ENCODE results near the gene CIROP.

CIROP gene

DNA sequence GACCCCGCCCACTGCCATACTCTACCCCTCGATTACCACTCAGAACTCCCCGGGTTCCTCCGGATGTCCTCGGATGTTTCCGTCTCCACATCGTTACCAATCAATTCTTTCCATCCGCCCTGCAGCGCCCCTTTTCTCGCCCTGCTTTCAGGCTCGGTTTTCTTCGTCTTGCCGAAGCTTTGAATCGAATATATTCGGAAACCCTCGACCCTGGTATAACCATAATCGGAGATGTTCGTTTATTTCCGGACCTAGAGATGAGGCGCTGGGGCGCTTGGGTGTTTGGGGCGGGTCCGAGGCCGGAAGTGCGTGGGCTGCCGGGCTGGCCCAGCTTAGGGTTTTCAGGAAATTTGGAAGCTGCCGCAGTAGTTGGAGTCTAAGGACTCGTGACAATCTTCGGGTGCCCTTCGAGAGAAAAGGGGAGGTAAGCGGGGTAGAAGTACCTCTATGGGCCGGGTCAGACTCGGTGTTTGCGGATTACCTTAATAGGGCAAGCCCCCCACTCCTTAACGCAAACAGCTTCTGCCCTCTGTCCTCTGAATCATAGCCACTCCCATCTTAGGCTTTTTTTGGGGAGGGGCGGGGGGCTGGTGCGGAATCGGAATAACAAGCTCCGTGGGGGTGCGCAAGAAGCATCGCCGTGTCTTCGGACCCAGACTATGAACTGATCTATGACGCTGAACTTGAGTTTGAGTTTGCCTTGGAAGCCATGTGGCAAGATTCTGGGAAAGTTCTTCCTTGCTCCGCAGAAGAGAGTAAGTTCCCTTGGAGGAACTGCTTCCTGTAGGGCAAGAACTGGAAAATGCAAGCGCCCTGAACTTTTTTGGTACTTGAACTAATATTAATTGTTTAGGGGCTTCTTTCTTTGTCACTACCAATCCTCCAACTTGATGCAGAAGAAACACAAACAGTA is 9.3 kb downstream of the CIROP start, which contains the start of gene C14orf119:
TSS of gene C14orf119 (plus strand) at position 310 of the 913 bp plus-strand sequence. CDS start 2,154 bp downstream, outside the sequence.
- Histone ChIP-seq H3K9me3 (ENCODE audit: control insufficient read depth, insufficient read depth, low read length) (no peaks in the 10 kb centered on the region), H3K4me1 (ENCODE audit: control insufficient read depth, low read length) (peaks cover 24% of the 10 kb centered on the region), H3K36me3 (ENCODE audit: control insufficient read depth, low read length) (peaks cover 57% of the 10 kb centered on the region), H3K27me3 (ENCODE audit: control insufficient read depth, low read length) (no peaks in the 10 kb centered on the region), H3K79me2 (ENCODE audit: control insufficient read depth, low read length) (peaks cover 69% of the 10 kb centered on the region), H4K20me1 (ENCODE audit: control insufficient read depth, insufficient read depth, low read depth, low read length) (peaks cover 14% of the 10 kb centered on the region), H3K4me3 (ENCODE audit: low read length) (peak within 1 kb of the TSS; percentile 85), H3F3A (ENCODE audit: control insufficient read depth, insufficient read depth) (no peaks in the 10 kb centered on the region), H3K4me2 (ENCODE audit: low read length) (peak within 1 kb of the TSS; percentile 75), H3K9me2 (replicated peaks; ENCODE audit: control insufficient read depth, low read length) (no peaks in the 10 kb centered on the region), H3K27ac (ENCODE audit: low read depth, low read length) (peak within 1 kb of the TSS; percentile 80)
- no peak for TF ChIP-seq EZH2phosphoT487 (IDR thresholded peaks at IDR 0.05; ENCODE audit: borderline replicate concordance, low read length)
- TF ChIP-seq, protein P1, sequence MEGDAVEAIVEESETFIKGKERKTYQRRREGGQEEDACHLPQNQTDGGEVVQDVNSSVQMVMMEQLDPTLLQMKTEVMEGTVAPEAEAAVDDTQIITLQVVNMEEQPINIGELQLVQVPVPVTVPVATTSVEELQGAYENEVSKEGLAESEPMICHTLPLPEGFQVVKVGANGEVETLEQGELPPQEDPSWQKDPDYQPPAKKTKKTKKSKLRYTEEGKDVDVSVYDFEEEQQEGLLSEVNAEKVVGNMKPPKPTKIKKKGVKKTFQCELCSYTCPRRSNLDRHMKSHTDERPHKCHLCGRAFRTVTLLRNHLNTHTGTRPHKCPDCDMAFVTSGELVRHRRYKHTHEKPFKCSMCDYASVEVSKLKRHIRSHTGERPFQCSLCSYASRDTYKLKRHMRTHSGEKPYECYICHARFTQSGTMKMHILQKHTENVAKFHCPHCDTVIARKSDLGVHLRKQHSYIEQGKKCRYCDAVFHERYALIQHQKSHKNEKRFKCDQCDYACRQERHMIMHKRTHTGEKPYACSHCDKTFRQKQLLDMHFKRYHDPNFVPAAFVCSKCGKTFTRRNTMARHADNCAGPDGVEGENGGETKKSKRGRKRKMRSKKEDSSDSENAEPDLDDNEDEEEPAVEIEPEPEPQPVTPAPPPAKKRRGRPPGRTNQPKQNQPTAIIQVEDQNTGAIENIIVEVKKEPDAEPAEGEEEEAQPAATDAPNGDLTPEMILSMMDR (IDR thresholded peaks at IDR 0.05; ENCODE audit: low read depth, low read length, poor library complexity, severe bottlenecking), result no peak

DNA sequence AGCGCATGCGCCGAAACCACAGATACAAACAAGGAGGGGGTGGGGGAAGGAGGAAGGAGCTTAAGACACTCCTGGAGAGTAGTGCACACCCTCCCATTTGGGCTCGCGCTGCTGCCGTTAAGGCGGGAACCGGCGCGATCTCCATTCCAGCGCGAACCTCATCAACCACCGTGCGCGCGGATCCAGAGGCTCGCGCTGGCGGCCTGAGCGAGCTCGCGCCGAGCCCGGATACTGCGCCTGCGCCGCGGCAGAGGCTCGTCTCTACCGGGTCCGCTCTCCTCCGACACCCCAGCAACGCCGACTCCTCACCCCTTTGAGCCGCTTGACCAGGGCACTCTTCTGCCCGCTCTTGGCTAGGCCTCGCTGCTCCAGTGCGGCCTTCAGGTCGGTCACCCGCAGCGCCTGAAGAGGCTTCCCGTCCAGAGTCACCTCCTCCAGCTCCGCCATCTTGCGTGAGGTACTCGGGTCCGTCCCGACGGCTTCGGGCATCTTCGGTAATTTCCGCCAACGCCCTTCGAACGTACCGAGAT is 10.1 kb downstream of the CIROP start, which contains the start of gene ACIN1:
TSS of gene ACIN1 (minus strand) at position 471 of the 530 bp plus-strand sequence. CDS start at position 447, 24 bp downstream.
- no peaks in the 10 kb centered on the region for H3K9me3 ChIP-seq (ENCODE audit: control insufficient read depth, insufficient read depth, low read length)

GRCh38 chr14:23093991-23094665 is 10.7 kb downstream of the CIROP start:
- Histone ChIP-seq H3K9me3 (ENCODE audit: control insufficient read depth, insufficient read depth, low read length) (no peaks in the 10 kb centered on the region), H3F3A (ENCODE audit: control insufficient read depth, insufficient read depth) (no peaks in the 10 kb centered on the region), H3K9me2 (replicated peaks; ENCODE audit: control insufficient read depth, low read length) (no peaks in the 10 kb centered on the region), H3K36me3 (ENCODE audit: control insufficient read depth, low read length) (peaks cover 70% of the 10 kb centered on the region), H3K27me3 (ENCODE audit: control insufficient read depth, low read length) (no peaks in the 10 kb centered on the region), H3K79me2 (ENCODE audit: control insufficient read depth, low read length) (peaks cover 74% of the 10 kb centered on the region), H3K4me3 (ENCODE audit: low read length) (peak overlapping the region; percentile 85), H3K4me1 (ENCODE audit: control insufficient read depth, low read length) (peaks cover 24% of the 10 kb centered on the region), H3K4me2 (ENCODE audit: low read length) (peak overlapping the region; percentile 75), H3K27ac (ENCODE audit: low read depth, low read length) (peak overlapping the region; percentile 80), H4K20me1 (ENCODE audit: control insufficient read depth, insufficient read depth, low read depth, low read length) (peaks cover 14% of the 10 kb centered on the region)
- no peak for TF ChIP-seq EZH2phosphoT487 (IDR thresholded peaks at IDR 0.05; ENCODE audit: borderline replicate concordance, low read length)
- TF ChIP-seq, protein P1 (IDR thresholded peaks at IDR 0.05; ENCODE audit: low read depth, low read length, poor library complexity, severe bottlenecking), result peak; percentile 65

More for the DNA sequence above, 10.1 kb downstream of the CIROP start, which contains the start of gene ACIN1:
- peak within 1 kb of the TSS; percentile 80 for H3K27ac ChIP-seq (ENCODE audit: low read depth, low read length)
- H3K36me3 ChIP-seq (ENCODE audit: control insufficient read depth, low read length), result peaks cover 64% of the 10 kb centered on the region
- H3K9me2 ChIP-seq (replicated peaks; ENCODE audit: control insufficient read depth, low read length), result no peaks in the 10 kb centered on the region
- TF ChIP-seq EZH2phosphoT487 (IDR thresholded peaks at IDR 0.05; ENCODE audit: borderline replicate concordance, low read length), result no peak
- TF ChIP-seq, protein P1 (IDR thresholded peaks at IDR 0.05; ENCODE audit: low read depth, low read length, poor library complexity, severe bottlenecking), result no peak
- H3K4me3 ChIP-seq (ENCODE audit: low read length), result peak within 1 kb of the TSS; percentile 85
- H4K20me1 ChIP-seq (ENCODE audit: control insufficient read depth, insufficient read depth, low read depth, low read length), result peaks cover 14% of the 10 kb centered on the region
- H3K4me1 ChIP-seq (ENCODE audit: control insufficient read depth, low read length), result peaks cover 24% of the 10 kb centered on the region
- H3K27me3 ChIP-seq (ENCODE audit: control insufficient read depth, low read length), result no peaks in the 10 kb centered on the region
- H3F3A ChIP-seq (ENCODE audit: control insufficient read depth, insufficient read depth), result no peaks in the 10 kb centered on the region
- peaks cover 73% of the 10 kb centered on the region for H3K79me2 ChIP-seq (ENCODE audit: control insufficient read depth, low read length)
- H3K4me2 ChIP-seq (ENCODE audit: low read length), result peak within 1 kb of the TSS; percentile 75
